ENCODE results near the gene IL3. TPM values are rescaled to one million over a fixed set of nuclear protein-coding genes. Genes with fewer than 3 reads are reported as not detected.

IL3 gene
- total RNA-seq, 1 donor = not detected

DNA sequence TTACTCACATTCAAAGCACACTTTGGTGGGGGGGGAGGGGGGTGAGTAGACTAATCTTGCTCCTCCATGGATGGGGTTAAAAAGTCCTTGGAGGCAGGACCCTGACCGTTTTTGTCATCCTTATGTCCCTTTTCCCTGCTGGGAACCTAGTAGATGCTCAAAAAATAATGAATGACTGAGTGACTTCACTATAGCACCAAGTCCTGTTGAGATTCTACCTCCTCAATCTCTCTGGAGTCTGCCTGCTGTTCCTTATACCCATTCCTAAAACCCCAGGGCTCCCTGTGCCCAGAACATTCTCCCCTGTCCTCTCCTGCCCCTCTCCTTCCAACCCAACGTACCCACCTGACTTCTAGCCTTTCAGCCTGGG is 10.9 kb downstream of the IL3 start:
- DNase-seq (ENCODE audit: low read depth in 2 of 3, low spot score in 2 of 3) = no peak

- DNase-seq (ENCODE audit: low read depth in 2 of 3, low spot score in 2 of 3) = no peak
These were observed 11.6 kb downstream of the IL3 start for GRCh38 chr5:132072070-132072469.

DNA sequence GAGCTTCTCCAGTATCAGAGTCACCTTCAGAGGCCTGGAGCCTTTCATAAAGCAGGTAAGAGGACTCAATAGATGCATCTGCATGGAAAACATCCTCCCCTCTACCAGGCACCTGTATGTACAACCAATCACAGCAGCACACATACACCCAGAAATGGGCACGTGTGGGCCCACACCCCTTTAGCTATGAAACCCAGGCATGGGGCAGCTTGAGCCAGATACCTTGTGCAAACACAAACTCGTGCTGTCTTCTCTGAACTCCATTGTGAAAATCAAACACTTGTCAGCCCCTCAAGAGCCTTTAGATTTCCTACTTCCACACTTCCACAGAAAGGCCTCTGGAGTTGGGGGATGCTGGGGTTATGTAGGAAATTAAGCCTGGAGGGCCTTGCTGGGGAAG is 12.1 kb downstream of the IL3 start:
- no peak for DNase-seq (ENCODE audit: low read depth in 2 of 3, low spot score in 2 of 3)

GRCh38 chr5:132073231-132074013 is 13.0 kb downstream of the IL3 start, which contains the start of gene CSF2:
Gene CSF2, plus strand, starts transcription at chr5:132073789. Its CDS starts 35 bp downstream, at chr5:132073824.
- DNase-seq (ENCODE audit: low read depth in 2 of 3, low spot score in 2 of 3) = no peak

DNA sequence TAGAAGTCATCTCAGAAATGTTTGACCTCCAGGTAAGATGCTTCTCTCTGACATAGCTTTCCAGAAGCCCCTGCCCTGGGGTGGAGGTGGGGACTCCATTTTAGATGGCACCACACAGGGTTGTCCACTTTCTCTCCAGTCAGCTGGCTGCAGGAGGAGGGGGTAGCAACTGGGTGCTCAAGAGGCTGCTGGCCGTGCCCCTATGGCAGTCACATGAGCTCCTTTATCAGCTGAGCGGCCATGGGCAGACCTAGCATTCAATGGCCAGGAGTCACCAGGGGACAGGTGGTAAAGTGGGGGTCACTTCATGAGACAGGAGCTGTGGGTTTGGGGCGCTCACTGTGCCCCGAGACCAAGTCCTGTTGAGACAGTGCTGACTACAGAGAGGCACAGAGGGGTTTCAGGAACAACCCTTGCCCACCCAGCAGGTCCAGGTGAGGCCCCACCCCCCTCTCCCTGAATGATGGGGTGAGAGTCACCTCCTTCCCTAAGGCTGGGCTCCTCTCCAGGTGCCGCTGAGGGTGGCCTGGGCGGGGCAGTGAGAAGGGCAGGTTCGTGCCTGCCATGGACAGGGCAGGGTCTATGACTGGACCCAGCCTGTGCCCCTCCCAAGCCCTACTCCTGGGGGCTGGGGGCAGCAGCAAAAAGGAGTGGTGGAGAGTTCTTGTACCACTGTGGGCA is 13.8 kb downstream of the IL3 start:
- DNase-seq (ENCODE audit: low read depth in 2 of 3, low spot score in 2 of 3) = no peak

DNA sequence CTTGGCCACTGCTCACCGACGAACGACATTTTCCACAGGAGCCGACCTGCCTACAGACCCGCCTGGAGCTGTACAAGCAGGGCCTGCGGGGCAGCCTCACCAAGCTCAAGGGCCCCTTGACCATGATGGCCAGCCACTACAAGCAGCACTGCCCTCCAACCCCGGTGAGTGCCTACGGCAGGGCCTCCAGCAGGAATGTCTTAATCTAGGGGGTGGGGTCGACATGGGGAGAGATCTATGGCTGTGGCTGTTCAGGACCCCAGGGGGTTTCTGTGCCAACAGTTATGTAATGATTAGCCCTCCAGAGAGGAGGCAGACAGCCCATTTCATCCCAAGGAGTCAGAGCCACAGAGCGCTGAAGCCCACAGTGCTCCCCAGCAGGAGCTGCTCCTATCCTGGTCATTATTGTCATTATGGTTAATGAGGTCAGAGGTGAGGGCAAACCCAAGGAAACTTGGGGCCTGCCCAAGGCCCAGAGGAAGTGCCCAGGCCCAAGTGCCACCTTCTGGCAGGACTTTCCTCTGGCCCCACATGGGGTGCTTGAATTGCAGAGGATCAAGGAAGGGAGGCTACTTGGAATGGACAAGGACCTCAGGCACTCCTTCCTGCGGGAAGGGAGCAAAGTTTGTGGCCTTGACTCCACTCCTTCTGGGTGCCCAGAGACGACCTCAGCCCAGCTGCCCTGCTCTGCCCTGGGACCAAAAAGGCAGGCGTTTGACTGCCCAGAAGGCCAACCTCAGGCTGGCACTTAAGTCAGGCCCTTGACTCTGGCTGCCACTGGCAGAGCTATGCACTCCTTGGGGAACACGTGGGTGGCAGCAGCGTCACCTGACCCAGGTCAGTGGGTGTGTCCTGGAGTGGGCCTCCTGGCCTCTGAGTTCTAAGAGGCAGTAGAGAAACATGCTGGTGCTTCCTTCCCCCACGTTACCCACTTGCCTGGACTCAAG is 14.6 kb downstream of the IL3 start:
- no peak for DNase-seq (ENCODE audit: low read depth in 2 of 3, low spot score in 2 of 3)

DNA sequence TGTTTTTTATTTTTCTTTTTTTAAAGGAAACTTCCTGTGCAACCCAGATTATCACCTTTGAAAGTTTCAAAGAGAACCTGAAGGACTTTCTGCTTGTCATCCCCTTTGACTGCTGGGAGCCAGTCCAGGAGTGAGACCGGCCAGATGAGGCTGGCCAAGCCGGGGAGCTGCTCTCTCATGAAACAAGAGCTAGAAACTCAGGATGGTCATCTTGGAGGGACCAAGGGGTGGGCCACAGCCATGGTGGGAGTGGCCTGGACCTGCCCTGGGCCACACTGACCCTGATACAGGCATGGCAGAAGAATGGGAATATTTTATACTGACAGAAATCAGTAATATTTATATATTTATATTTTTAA is 15.2 kb downstream of the IL3 start:
- no peak for DNase-seq (ENCODE audit: low read depth in 2 of 3, low spot score in 2 of 3)

DNA sequence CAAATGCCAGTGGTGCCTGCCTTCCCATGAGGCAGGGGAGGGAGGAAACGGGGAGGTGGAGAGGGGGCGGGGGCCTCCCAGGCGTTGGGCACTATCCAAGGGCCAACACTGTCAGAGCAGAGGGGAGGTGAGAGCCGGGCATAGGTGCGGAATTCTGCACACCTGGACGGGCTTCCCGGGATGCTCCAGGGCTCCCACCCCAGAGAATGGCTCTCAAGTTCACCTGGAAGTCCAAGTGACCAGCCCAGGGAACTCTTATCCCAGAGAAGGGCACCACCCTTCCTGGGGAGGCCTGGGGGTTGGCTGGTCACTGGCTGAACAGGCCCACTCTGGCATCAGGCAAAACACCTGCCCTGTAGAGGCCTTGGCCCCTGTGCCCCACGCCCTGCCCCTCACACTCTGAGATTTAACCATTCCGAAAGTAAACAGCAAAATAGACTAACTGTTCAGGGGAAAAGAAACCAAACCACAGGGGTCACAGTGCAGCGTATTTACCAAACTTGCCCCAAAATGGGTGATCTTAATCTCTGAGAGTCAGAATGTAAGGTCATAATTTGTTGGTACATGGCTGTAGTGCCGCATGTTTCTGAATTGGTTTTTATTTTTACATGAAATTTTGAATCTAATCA is 15.9 kb downstream of the IL3 start:
- no peak for DNase-seq (ENCODE audit: low read depth in 2 of 3, low spot score in 2 of 3)

GRCh38 chr5:132076983-132077382 is 16.5 kb downstream of the IL3 start:
- no peak for DNase-seq (ENCODE audit: low read depth in 2 of 3, low spot score in 2 of 3)

GRCh38 chr5:132079081-132079480 is 18.6 kb downstream of the IL3 start:
- no peak for DNase-seq (ENCODE audit: low read depth in 2 of 3, low spot score in 2 of 3)

DNA sequence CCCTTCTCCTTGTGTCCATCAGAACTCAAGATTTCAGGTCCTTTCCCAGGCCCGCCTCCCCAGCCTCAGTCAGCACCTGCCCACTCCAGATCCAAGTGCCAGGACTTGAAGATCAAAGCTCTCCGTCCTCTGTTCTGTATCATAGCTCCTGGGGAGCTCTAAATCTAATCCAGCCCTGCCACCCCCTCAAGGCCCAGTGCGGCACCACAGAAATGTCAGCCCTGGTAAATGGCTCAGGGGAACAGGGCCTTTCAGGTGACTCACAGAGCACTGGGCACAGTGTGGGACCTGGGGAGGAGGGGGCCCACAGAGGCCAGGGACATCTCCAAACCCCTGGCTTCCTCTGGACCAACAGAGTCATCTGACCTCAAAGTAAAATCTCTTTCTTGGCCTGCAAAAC is 19.2 kb downstream of the IL3 start:
- DNase-seq (ENCODE audit: low read depth in 2 of 3, low spot score in 2 of 3) = no peak

- DNase-seq (ENCODE audit: low read depth in 2 of 3, low spot score in 2 of 3) = no peak
These were observed 20.1 kb downstream of the IL3 start for GRCh38 chr5:132080595-132080994.

DNA sequence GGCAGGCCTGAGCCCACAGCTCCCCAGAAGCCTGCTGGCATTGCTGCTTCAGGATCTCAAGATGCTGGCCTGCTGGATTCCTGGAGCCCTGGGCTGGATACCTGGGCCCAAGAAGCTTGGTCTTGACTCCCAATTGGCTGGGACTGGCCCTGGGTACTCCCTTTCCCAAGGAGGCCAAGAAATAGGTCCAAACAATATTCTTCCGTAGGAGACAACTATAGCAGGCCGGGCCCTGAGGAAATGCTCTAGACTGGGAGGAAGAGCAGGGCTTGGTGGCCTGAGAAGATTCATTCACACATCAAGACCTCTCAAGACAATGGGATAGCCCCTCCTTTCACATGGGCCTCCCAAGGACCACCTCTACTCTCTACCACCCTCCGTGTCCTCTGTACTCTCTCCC is 21.0 kb downstream of the IL3 start:
- DNase-seq (ENCODE audit: low read depth in 2 of 3, low spot score in 2 of 3) = no peak

DNA sequence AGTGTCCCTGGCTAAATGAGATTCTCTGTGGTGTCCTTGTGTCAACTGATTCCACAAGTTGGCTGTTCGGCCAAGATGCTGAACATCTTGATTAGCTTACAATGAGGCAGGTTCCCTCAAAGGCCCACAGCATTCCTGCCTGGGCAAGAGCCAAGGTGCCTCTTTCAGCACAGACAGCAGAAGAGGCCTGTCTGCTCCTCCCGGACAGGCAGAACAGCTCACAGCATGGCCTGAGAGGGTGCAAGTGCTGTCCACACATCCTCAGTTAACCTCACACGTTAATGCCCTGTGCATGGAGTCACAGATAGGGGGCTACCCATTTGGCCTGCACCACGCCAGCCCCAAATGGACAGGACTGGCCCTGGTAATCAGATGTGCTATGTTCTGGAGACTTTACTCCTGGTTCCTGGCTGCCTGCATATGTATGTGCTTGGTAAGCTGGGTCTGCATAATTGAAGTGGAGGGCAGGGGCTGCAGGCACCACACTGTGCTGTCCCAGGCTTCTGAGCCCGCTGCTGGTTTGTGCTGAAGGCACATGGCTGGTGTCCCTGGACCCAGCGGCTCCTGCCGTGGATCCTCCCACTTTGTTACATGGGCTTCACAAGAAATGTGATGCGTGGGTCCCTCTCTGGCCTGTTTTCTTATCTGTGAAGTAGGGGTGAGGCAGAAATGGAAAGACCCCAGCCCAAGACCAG is 22.0 kb downstream of the IL3 start:
- no peak for DNase-seq (ENCODE audit: low read depth in 2 of 3, low spot score in 2 of 3)

DNA sequence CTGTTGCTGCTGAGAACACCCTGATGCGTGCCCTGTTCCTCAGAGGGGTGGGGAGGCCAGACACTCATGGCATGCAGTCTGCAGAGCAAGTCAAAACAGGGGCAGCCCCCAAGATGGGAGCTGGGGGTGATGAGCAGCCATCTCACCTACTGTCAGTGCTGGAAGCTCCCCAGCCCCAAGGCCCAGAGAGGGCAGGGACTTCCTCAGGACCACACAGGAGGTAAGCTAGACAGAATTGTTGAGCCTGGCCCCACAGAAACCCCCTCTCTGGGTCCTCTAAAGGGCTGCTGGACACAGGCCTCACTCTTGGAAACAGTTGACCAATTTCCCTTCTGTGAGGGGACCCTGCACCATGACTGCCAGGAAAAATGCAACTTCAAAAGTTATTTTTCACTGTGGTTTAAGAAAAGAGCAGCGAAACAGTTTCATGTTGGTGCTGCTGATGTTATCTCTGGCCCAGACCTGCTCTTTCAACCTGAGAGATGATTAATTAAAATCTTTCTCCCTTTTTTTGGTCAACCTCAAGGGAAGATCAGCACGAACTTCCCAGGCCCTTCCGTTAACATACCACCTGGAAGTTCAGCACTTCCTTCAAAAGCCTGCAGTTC is 22.7 kb downstream of the IL3 start:
- no peak for DNase-seq (ENCODE audit: low read depth in 2 of 3, low spot score in 2 of 3)

- no peak for DNase-seq (ENCODE audit: low read depth in 2 of 3, low spot score in 2 of 3)
These were observed 25.2 kb downstream of the IL3 start for GRCh38 chr5:132085686-132086085.

- DNase-seq (ENCODE audit: low read depth in 2 of 3, low spot score in 2 of 3) = no peak
These were observed 25.9 kb downstream of the IL3 start for GRCh38 chr5:132086277-132086794.

DNA sequence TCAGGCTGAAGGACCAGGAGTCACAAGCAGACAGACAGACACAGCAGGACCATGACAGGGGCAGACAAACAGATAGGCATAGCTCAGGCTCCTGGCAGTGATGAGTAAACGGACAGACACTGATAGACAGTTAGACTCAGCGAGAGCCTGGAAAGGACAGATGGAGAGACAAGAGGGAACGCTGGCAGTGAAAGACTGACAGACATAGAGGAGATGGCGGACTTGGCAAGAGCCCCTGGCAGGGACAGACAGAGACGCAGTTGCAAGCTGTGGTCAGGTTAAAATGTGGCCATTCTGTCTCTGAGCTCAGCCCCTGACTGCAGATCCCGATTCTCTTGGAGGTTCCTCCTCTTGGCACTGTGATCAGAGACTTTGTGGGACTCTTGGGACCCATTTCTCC is 26.7 kb downstream of the IL3 start:
- no peak for DNase-seq (ENCODE audit: low read depth in 2 of 3, low spot score in 2 of 3)

GRCh38 chr5:132087661-132088060 is 27.2 kb downstream of the IL3 start:
- no peak for DNase-seq (ENCODE audit: low read depth in 2 of 3, low spot score in 2 of 3)

GRCh38 chr5:132089363-132089762 is 28.9 kb downstream of the IL3 start:
- DNase-seq (ENCODE audit: low read depth in 2 of 3, low spot score in 2 of 3) = no peak
